ENCODE measurements around the gene M6PR.
"Not testable (repeated sequence)": the region's sequence is repeated elsewhere in the genome, so short reads cannot be mapped to it uniquely, and the experiment has no call there.

Gene M6PR

DNA sequence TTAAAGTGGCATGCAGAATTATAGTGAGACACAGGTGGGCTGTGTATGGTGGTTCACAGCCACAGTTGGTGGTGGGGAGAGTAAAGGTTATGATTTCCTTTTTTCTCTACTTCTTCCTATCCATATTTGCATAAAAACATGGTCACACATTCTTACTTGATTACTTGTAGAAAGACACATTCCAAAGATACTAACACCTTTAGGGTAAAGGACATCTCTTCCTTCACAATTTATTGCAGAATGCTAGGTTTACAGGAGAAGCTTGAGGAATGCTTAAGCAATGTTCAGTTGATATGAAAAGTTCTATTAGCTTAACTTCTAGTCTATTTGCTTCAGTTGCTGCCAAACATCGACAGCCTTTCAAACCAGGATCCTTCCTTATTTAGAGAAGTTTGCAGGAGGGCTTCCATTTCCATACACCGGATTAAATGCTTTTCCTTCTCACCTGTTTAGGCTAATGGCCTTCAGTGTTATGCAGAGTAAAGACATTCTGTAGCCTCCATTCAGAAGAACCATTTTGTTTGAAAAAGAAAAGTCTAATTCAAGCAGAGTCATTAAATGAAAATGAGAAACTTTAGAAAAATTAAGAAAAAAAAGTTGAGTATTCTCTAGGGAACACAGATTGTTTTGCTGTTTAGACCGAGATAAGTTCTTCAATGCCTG is 37.7 kb downstream of the M6PR start:
- no peak for DNase-seq

DNA sequence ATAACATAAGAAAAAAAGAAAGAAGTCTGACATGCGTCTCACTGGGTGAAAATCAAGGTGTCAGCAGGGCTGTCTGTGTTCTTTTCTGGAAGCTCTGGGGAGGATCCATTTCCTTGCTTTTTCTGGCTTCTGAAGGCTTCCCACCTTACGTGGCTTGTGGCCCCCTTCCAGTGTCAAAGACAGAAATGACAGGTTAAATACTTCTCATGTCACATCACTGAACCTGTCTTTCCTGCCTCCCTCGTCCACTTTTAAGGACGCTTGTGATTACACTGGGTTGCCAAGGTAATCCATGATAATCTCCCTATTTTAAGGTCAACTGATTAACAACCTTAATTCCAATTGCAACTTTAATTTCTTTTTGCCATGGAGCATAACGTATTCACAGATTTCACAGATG is 39.7 kb downstream of the M6PR start:
- DNase-seq = no peak

DNA sequence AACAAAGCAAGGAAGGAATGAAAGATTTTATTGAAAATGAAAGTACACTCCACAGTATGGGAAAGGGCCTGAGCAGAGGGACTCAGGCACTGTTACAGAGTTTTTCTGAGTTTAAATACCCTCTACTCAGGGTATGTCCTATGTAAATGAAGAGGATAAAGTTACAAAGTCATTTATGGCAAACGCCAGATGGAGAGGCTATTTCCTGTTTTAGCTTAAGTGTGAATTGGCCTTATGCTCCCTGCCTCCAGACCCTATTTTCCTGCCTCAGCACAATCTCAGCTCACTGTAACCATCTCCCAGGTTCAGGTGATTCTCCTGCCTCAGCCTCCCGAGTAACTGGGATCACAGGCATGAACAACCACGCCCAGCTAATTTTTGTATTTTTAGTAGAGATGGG is 41.9 kb downstream of the M6PR start:
- no peak for DNase-seq

DNA sequence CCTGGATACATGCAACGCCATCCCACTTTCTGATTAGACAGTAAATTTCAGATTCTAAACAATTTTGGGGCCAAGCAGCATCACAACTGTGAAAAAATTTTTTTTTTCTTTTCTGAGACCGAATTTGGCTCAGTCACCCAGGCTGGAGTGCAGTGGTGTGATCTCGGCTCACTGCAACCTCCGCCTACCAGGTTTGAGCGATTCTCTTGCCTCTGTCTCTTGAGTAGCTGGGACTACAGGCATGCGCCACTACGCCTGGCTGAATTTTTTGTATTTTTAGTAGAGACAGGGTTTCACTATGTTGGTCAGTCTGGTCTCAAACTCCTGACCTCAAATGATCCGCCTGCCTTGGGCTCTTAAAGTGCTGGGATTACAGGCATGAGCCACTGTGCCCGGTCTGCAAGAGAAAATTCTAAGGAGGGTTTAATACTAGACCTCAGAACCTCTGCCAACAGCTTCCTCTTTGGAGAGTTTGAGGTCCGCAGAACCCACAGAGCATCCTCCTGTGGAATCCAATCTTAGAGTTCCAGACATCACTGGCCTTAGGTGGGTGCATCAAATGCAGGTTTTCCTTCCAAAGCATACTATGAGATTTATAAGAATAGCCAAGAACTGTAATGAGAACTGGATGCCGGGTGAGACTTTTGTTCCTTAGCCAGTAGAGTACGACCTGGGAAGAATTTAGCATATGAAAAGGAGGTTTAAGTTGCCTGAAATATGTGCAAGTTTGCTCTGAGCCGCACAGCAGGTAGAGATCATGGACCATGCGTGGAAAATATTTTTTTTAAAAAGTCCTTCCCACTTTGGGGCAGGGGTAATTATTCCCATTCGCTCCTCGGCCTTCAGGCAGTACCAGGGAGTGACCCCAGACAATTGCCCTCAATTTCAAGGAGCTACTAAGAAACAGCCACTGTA is 42.9 kb downstream of the M6PR start:
- DNase-seq = no peak

DNA sequence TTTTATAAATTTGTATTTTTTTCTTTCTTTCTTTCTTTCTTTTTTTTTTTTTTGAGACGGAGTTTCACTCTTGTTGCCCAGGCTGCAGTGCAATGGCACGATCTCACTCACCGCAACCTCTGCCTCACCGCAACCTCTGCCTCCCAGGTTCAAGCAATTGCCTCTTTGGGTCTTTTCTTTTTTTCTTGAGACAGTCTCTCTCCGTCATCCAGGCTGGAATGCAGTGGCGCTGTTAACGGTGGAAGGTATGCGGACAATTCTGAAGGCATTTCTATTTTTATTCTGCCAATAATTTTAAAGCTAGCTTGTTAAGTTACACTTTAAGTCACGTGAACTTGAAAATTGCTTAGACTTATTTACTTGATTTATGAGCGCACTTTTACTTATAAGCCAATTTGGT is 43.9 kb downstream of the M6PR start:
- no peak for DNase-seq

DNA sequence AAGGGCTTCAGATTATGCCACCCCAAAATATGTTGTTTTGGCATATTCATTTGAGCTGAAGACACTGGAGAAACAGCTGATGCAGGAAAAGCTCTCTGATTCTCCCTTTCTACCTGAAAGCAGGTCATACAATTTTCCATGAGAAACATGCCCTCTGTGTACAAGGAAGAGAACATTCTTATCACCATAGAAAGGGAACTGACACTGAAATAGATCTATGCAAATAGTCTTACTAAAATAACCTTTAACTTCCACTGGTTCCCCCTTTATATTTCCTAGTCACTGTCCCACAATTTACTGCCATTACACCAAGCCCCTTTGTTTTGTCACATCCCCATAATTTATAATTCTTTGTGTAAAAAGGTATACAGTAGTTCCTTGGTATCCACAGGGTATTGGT is 44.8 kb downstream of the M6PR start:
- no peak for DNase-seq

DNA sequence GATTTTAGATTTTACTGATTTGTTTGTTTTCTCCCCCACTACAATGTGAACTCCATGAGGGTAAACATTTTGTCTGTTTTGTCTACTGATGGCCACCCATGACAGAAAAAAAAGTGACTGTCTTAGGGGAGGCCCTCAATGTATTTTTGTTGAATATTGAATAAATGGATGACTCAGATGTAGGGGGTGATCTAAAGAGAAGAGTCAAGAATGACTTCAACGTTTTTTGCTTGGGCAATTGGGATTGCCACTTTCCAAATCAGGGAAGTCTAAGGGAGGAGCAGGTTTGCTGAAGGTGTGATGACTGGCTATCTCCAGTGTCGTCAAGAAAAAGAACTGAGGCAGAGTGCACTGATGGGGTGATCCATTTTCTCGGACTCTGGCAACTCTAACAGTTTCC is 45.8 kb downstream of the M6PR start:
- no peak for DNase-seq

DNA sequence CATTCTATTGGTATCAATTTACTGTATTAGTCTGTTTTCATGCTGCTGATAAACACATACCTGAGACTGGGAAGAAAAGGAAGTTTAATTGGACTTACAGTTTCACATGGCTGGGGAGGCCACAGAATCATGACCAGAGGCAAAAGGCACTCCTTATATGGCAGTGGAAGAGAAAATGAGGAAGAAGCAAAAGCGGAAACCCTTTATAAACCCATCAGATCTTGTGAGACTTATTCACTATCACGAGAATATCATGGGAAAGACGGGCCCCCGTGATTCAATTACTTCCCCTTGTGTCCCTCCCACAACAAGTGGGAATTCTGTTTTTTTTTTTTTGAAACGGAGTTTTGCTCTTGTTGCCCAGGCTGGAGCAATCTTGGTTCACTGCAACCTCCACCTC is 46.7 kb downstream of the M6PR start:
- DNase-seq = not testable (repeated sequence)

DNA sequence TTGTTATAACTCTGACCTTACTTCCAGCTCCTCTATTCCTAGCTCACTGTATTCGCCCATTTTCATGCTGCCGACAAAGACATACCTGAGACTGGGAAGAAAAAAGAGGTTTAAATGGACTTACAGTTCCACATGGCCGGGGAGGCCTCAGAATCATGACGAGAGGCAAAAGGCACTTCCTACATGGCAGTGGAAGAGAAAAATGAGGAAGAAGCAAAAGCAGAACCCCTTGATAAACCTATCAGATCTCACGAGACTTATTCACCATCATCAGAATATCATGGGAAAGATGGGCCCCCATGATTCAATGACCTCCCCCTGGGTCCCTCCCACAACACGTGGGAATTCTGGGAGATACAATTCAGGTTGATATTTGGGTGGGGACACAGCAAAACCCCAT is 49.6 kb downstream of the M6PR start:
- no peak for DNase-seq

DNA sequence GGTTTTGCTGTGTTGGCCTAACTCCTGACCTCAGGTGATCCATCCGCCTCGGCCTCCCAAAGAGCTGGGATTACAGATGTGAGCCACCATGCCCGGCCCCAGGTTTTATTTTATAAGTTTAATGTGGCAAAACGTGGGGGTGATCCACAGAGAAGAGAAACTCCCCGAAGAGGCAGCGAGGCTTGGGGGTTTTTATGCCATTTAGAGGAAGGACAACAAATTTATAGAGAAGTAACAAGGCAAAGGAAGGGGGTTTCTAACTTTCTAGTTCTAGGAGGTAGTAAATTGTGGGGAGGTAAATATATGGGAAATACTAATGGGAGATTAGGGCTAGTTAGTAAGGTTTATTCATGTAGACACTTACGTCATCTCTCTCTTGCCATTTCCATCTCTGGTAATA is 52.4 kb downstream of the M6PR start:
- no peak for DNase-seq

DNA sequence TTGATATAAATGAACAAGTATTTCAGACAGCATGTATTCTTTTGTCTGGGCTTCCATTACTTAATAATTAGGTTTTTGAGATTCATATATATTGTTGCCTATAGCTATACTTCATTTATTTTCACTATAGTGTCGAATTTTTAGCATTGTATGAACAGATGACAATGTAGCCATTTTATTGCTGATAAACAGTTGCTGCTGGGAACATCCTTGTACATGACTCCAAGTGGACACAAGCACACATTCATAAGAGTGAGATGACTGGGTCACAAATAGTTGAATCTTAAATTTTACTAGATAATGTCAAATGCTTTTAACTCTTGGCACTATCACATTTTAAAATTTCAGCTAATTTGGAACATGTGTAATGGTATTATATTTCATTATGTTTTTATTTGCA is 54.5 kb downstream of the M6PR start:
- DNase-seq = no peak

DNA sequence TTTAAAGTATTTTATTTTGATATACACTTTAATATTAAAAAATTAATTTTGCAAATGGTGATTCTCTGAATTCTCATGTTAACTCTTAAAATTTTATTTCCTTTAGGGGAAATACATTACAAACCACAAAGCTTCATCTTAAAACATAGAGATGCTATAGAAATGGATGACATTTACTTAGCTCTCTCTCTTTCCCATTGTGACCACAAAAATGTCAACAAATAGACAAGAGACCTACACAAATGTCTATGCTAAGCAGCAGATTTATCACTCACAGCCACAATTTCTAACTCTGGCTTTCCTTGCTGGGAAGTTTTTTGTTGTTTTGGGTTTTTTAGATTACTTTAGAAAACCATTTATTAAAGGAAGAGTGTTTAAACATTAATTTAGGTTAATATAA is 55.1 kb downstream of the M6PR start:
- DNase-seq = no peak

DNA sequence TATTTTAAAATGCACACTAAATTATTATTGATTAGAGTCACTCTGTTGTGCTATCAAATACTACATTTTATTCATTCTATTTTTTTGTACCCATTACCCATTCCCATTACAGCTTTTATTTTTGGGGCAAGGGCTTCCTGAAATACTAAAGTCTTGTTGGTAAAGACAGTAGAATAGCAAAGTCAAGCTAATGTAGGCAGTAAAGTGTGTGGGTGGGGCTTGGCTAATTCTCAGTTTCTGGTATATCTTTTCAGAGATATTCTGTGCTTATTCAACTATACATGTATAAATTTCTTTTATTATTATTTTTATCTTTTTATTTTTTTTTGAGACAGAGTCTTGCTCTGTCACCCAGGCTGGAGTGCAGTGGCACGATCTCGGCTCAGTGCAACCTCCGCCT is 57.5 kb downstream of the M6PR start:
- DNase-seq = no peak
